Suprapubic skin (tissue), 4 donors: Measurements from ENCODE around the gene KIAA2012. TPM values are rescaled to one million over a fixed set of nuclear protein-coding genes. Genes with fewer than 3 reads are reported as not detected.
A peak's percentile ranks its signal among the peaks of the same experiment; 100 is the strongest.

Source experiments
- DNase-seq, 2 donors: peaks; one replicate each; pipeline ENCODE4 v3.0.0-alpha.2; 2019; ENCODE audit warnings: low spot score in 2 of 2
- H3K27ac ChIP-seq: fragments of 200-600 bp; sonication (generic); one replicate; pipeline ENCODE4 v1.5.1; 2019
- H3K27me3 ChIP-seq: fragments of 200-600 bp; sonication (generic); one replicate; pipeline ENCODE4 v1.5.1; 2019
- H3K36me3 ChIP-seq: fragments of 200-600 bp; sonication (generic); one replicate; pipeline ENCODE4 v1.5.1; 2019
- H3K4me1 ChIP-seq: fragments of 200-600 bp; sonication (generic); one replicate; pipeline ENCODE4 v1.5.1; 2019
- H3K4me3 ChIP-seq: fragments of 200-600 bp; sonication (generic); one replicate; pipeline ENCODE4 v1.5.1; 2019; ENCODE audit warnings: mild to moderate bottlenecking
- H3K9me3 ChIP-seq: fragments of 200-600 bp; sonication (generic); one replicate; pipeline ENCODE4 v1.5.1; 2019
- EP300 ChIP-seq: sonication (generic); formaldehyde crosslinking; IDR thresholded peaks from one replicate; pipeline ENCODE4 v1.6.1; 2017; ENCODE audit warnings: antibody characterized with exemption
- POLR2A ChIP-seq, 2 donors: fragments of 450-650 bp; IDR thresholded peaks; one replicate each; pipeline ENCODE4 v1.6.1; 2017; ENCODE audit warnings: antibody characterized with exemption in 2 of 2, mild to moderate bottlenecking in 2 of 2, moderate library complexity in 2 of 2
- POLR2AphosphoS5 ChIP-seq, 3 donors: sonication (generic); formaldehyde crosslinking; IDR thresholded peaks; one replicate each; pipeline ENCODE4 v1.6.1; 2017; ENCODE audit warnings: antibody characterized with exemption in 3 of 3
- WGBS: methylation state at CpG from one replicate; pipeline ENCODE4 v1.1.5; 2018; 5-methylcytosine and 5-hydroxymethylcytosine counted together
- total RNA-seq, 4 donors: library from RNA; depleted of rRNA; stranded (reverse); fragments of >200 nt; gene quantifications; one replicate each; pipeline ENCODE4 v1.1.0, GENCODE V29; 2016
- TF ChIP-seq, protein P1 (sequence below), 2 donors: fragments of 200-600 bp in 1 of 2; fragments of 450-650 bp in 1 of 2; sonication (generic) in 1 of 2; IDR thresholded peaks; one replicate each; pipeline ENCODE4 v1.5.1; 2016 to 2019; ENCODE audit warnings: antibody characterized with exemption in 2 of 2, mild to moderate bottlenecking in 1 of 2, moderate library complexity in 1 of 2

The KIAA2012 gene
- total RNA-seq, 4 donors from 2014 or later, result 0.16 TPM; not detected in 3

DNA sequence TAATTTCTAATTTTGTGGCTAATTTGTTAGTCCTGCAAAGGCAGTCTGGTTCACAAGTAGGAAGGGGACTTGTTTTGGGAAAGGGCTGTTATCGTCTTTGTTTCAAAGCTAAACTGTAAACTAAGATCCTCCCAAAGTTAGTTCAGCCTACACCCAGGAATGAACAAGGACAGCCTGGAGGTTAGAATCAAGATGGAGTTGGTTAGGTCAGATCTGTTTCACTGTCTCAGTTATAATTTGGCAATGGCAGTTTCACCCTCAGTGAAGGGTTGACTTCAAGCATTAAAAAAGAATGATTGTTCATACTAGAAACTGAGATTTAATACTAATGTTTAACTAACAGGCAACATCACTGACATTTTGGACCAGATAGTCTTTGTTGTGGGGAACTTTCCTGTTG, 69.5 kb downstream of the KIAA2012 start:
- no peak for DNase-seq
- no peak overlapping the region for H3K27ac ChIP-seq
- no peaks in the 10 kb centered on the region for H3K27me3 ChIP-seq
- H3K9me3 ChIP-seq, result no peaks in the 10 kb centered on the region
- TF ChIP-seq, protein P1, sequence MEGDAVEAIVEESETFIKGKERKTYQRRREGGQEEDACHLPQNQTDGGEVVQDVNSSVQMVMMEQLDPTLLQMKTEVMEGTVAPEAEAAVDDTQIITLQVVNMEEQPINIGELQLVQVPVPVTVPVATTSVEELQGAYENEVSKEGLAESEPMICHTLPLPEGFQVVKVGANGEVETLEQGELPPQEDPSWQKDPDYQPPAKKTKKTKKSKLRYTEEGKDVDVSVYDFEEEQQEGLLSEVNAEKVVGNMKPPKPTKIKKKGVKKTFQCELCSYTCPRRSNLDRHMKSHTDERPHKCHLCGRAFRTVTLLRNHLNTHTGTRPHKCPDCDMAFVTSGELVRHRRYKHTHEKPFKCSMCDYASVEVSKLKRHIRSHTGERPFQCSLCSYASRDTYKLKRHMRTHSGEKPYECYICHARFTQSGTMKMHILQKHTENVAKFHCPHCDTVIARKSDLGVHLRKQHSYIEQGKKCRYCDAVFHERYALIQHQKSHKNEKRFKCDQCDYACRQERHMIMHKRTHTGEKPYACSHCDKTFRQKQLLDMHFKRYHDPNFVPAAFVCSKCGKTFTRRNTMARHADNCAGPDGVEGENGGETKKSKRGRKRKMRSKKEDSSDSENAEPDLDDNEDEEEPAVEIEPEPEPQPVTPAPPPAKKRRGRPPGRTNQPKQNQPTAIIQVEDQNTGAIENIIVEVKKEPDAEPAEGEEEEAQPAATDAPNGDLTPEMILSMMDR (IDR thresholded peaks at IDR 0.05), result no peak
- TF ChIP-seq EP300, result no peak
- no peaks in the 10 kb centered on the region for H3K4me1 ChIP-seq
- 100% methylated on average over 1 of the region's 1 CpG for WGBS
- H3K36me3 ChIP-seq, result no peaks in the 10 kb centered on the region
- H3K4me3 ChIP-seq, result no peak overlapping the region

GRCh38 chr2:202147775-202148174, 74.7 kb downstream of the KIAA2012 start:
- H3K36me3 ChIP-seq, result no peaks in the 10 kb centered on the region
- no peaks in the 10 kb centered on the region for H3K27me3 ChIP-seq
- H3K9me3 ChIP-seq, result no peaks in the 10 kb centered on the region
- no peak overlapping the region for H3K4me3 ChIP-seq
- no peak overlapping the region for H3K27ac ChIP-seq
- H3K4me1 ChIP-seq, result peaks cover 15% of the 10 kb centered on the region
- 44% methylated on average over 4 of the region's 4 CpGs for WGBS
- no peak for DNase-seq
- TF ChIP-seq POLR2A (IDR thresholded peaks at IDR 0.05), result no peak

GRCh38 chr2:202148515-202149154, 75.6 kb downstream of the KIAA2012 start:
- Histone ChIP-seq H3K9me3 (no peaks in the 10 kb centered on the region), H3K27me3 (no peaks in the 10 kb centered on the region), H3K4me3 (no peak overlapping the region), H3K27ac (peak overlapping the region; percentile 69), H3K4me1 (peaks cover 15% of the 10 kb centered on the region), H3K36me3 (no peaks in the 10 kb centered on the region)
- DNase-seq, result no peak
- 92% methylated on average over 11 of the region's 17 CpGs for WGBS
- no peak for TF ChIP-seq POLR2AphosphoS5 (IDR thresholded peaks at IDR 0.05)
- TF ChIP-seq POLR2A (IDR thresholded peaks at IDR 0.05), result no peak
- TF ChIP-seq, protein P1 (IDR thresholded peaks at IDR 0.05), result no peak
- no peak for TF ChIP-seq EP300

- peaks cover 15% of the 10 kb centered on the region for H3K4me1 ChIP-seq
- H3K36me3 ChIP-seq, result no peaks in the 10 kb centered on the region
- H3K9me3 ChIP-seq, result no peaks in the 10 kb centered on the region
- H3K4me3 ChIP-seq, result no peak overlapping the region
- peak overlapping the region; percentile 69 for H3K27ac ChIP-seq
- TF ChIP-seq EP300 (no peak), POLR2AphosphoS5 (IDR thresholded peaks at IDR 0.05) (no peak), POLR2A (IDR thresholded peaks at IDR 0.05) (no peak)
- TF ChIP-seq, protein P1 (IDR thresholded peaks at IDR 0.05), result no peak
- WGBS, result 38% methylated on average over 13 of the region's 13 CpGs
- H3K27me3 ChIP-seq, result no peaks in the 10 kb centered on the region
- DNase-seq, result peak in 1 of 2 donors; percentile 63
These were observed 76.2 kb downstream of the KIAA2012 start for GRCh38 chr2:202149155-202149762.

DNA sequence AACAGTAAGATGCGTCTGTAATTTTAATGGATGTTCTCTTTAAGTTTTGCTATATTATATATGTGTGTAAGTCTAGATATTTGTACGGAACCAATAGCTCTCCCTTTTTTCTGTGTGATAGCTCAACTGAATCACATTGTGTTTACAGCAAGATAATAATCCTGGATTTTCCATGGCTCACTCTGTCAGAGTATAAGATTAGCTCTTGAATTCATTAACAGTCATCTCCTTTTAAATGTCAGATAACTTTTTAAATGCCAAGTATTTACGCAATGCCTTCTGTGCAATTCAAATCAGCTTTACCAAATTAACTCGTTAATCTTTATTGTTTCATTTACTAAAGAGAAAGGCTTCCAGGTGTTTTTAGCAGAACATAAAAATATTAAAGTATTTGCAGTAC, 76.9 kb downstream of the KIAA2012 start:
- Histone ChIP-seq H3K36me3 (no peaks in the 10 kb centered on the region), H3K27me3 (no peaks in the 10 kb centered on the region), H3K4me3 (no peak overlapping the region), H3K27ac (peak overlapping the region; percentile 69), H3K4me1 (peaks cover 15% of the 10 kb centered on the region), H3K9me3 (no peaks in the 10 kb centered on the region)
- 42% methylated on average over 4 of the region's 4 CpGs for whole genome bisulfite sequencing
- DNase-seq, result no peak
- TF ChIP-seq POLR2AphosphoS5 (IDR thresholded peaks at IDR 0.05) (no peak), EP300 (no peak), POLR2A (IDR thresholded peaks at IDR 0.05) (no peak)
- TF ChIP-seq, protein P1 (IDR thresholded peaks at IDR 0.05), result no peak
